ENCODE data around the gene MTSS2. TPM values are rescaled to one million over a fixed set of nuclear protein-coding genes. Genes with fewer than 3 reads are reported as not detected.
A peak's percentile ranks its signal among the peaks of the same experiment; 100 is the strongest.
"Not testable (repeated sequence)": the region's sequence is repeated elsewhere in the genome, so short reads cannot be mapped to it uniquely, and the experiment has no call there.

The MTSS2 gene
- total RNA-seq, 1 donor: 24.0 TPM

- no peak for DNase-seq (ENCODE audit: low read depth)
- H3K4me3 ChIP-seq (ENCODE audit: low read depth, low read length): no peak overlapping the region
These were observed 40.9 kb downstream of the MTSS2 start for GRCh38 chr16:70644763-70645597.

DNA sequence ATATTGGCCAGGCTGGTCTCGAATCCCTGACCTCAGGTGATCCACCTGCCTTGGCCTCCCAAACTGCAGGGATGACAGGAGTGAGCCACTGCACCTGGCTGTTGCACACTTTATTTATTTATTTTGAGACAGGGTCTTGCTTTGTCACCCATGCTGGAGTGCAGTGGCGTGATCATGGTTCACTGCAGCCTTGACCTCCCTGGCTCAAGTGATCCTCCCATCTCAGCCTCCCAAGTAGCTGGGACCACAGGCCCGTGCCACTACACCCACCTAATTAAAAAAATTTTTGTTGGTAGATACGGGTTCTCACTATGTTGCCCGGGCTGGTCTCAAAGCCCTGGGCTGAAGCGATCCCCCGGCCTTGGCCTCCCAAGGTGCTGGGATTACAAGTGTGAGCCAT is 42.6 kb downstream of the MTSS2 start:
- not testable (repeated sequence) for H3K4me3 ChIP-seq (ENCODE audit: low read depth, low read length); DNase-seq (ENCODE audit: low read depth)

More at GRCh38 chr16:70644763-70645597, 40.9 kb downstream of the MTSS2 start:
- TF ChIP-seq, protein P1, sequence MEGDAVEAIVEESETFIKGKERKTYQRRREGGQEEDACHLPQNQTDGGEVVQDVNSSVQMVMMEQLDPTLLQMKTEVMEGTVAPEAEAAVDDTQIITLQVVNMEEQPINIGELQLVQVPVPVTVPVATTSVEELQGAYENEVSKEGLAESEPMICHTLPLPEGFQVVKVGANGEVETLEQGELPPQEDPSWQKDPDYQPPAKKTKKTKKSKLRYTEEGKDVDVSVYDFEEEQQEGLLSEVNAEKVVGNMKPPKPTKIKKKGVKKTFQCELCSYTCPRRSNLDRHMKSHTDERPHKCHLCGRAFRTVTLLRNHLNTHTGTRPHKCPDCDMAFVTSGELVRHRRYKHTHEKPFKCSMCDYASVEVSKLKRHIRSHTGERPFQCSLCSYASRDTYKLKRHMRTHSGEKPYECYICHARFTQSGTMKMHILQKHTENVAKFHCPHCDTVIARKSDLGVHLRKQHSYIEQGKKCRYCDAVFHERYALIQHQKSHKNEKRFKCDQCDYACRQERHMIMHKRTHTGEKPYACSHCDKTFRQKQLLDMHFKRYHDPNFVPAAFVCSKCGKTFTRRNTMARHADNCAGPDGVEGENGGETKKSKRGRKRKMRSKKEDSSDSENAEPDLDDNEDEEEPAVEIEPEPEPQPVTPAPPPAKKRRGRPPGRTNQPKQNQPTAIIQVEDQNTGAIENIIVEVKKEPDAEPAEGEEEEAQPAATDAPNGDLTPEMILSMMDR (IDR thresholded peaks at IDR 0.05; ENCODE audit: insufficient read depth, low read length): no peak

GRCh38 chr16:70642633-70643032 is 43.2 kb downstream of the MTSS2 start:
- TF ChIP-seq, protein P1 (IDR thresholded peaks at IDR 0.05; ENCODE audit: insufficient read depth, low read length): no peak
- no peak overlapping the region for H3K4me3 ChIP-seq (ENCODE audit: low read depth, low read length)
- DNase-seq (ENCODE audit: low read depth): no peak

GRCh38 chr16:70638814-70639792 is 46.8 kb downstream of the MTSS2 start:
- DNase-seq (ENCODE audit: low read depth): peak; percentile 83
- TF ChIP-seq, protein P1 (IDR thresholded peaks at IDR 0.05; ENCODE audit: insufficient read depth, low read length): no peak
- no peak overlapping the region for H3K4me3 ChIP-seq (ENCODE audit: low read depth, low read length)

Other genes with a start within 250 kb of the MTSS2 start
- gene ST3GAL2, start 247.0 kb downstream of the MTSS2 start, total RNA-seq (ENCODE audit: low replicate concordance): 16.7 and 18.9 TPM in 2 replicates
- 8.1 and 8.9 TPM in 2 replicates for gene FCSK, start 231.5 kb downstream of the MTSS2 start, total RNA-seq (ENCODE audit: low replicate concordance)
- gene COG4, start 162.5 kb downstream of the MTSS2 start, total RNA-seq (ENCODE audit: low replicate concordance): 59.9 and 131 TPM in 2 replicates
- gene SF3B3, start 162.2 kb downstream of the MTSS2 start, total RNA-seq (ENCODE audit: low replicate concordance): 39.1 and 184 TPM in 2 replicates
- gene IL34, start 39.5 kb downstream of the MTSS2 start, total RNA-seq (ENCODE audit: low replicate concordance): 3.4 and 10.9 TPM in 2 replicates
- gene VAC14, start 115.1 kb upstream of the MTSS2 start, total RNA-seq (ENCODE audit: low replicate concordance): 29.7 and 30.8 TPM in 2 replicates